HepG2 (cell line): ENCODE data around the gene FDPS. TPM values are rescaled to one million over a fixed set of nuclear protein-coding genes. Genes with fewer than 3 reads are reported as not detected.

Source experiments
- ARNT ChIP-seq: fragments of 450-650 bp; IDR thresholded peaks from 2 replicates; pipeline ENCODE4 v1.6.1; 2017
- CENPT ChIP-seq: sonication (generic); formaldehyde crosslinking; IDR thresholded peaks from 2 replicates; pipeline ENCODE4 v1.8.0; 2022; ENCODE audit warnings: low read depth, mild to moderate bottlenecking, moderate library complexity, missing genetic modification reagents
- FOXA3 ChIP-seq: IDR thresholded peaks from 2 replicates; pipeline ENCODE4 v1.6.1; 2016; ENCODE audit warnings: missing genetic modification reagents, missing compliant biosample characterization
- MAFK ChIP-seq, 2 experiments: IDR thresholded peaks in 1 of 2; conservative IDR thresholded peaks in 1 of 2; 2 replicates each; pipeline ENCODE4 v1.6.1; 2011; ENCODE audit warnings: improper control_type of control experiment in 2 of 2, low read length in 2 of 2
- NBN ChIP-seq: fragments of 450-650 bp; conservative IDR thresholded peaks from 2 replicates; pipeline ENCODE4 v1.6.1; 2017
- REPIN1 ChIP-seq: sonication (generic); formaldehyde crosslinking; IDR thresholded peaks from 2 replicates; pipeline ENCODE4 v1.8.0; 2022; ENCODE audit warnings: missing genetic modification reagents, low read depth, mild to moderate bottlenecking, borderline replicate concordance
- SAP130 ChIP-seq: IDR thresholded peaks from 2 replicates; pipeline ENCODE4 v1.6.1; 2016; ENCODE audit warnings: low read depth
- SCMH1 ChIP-seq: sonication (generic); formaldehyde crosslinking; IDR thresholded peaks from 2 replicates; pipeline ENCODE4 v1.9.0; 2021; ENCODE audit warnings: missing genetic modification reagents, mild to moderate bottlenecking, borderline replicate concordance
- SRSF4 ChIP-seq: fragments of 200-400 bp; formaldehyde crosslinking; IDR thresholded peaks from one replicate; pipeline ENCODE4 v1.6.1; 2018; ENCODE audit warnings: mild to moderate bottlenecking, low read depth, low read length, moderate library complexity; ENCODE audit not compliant: poor library complexity, severe bottlenecking
- ZC3H4 ChIP-seq: sonication (generic); formaldehyde crosslinking; IDR thresholded peaks from 2 replicates; pipeline ENCODE4 v1.4.0; 2020; ENCODE audit warnings: missing genetic modification reagents, borderline replicate concordance
- ZNF432 ChIP-seq: sonication (generic); formaldehyde crosslinking; IDR thresholded peaks from 2 replicates; pipeline ENCODE4 v1.5.0; 2020; ENCODE audit warnings: missing genetic modification reagents, mild to moderate bottlenecking, borderline replicate concordance
- ZNF672 ChIP-seq: sonication (generic); formaldehyde crosslinking; IDR thresholded peaks from 2 replicates; pipeline ENCODE4 v1.8.1; 2022; ENCODE audit warnings: missing genetic modification reagents
- ZNF883 ChIP-seq: sonication (generic); formaldehyde crosslinking; IDR thresholded peaks from 2 replicates; pipeline ENCODE4 v1.5.1; 2020; ENCODE audit warnings: mild to moderate bottlenecking, missing genetic modification reagents; ENCODE audit errors: not compliant biosample characterization
- polyA plus RNA-seq, 8 experiments: library from polyadenylated mRNA; depleted of rRNA in 3 of 8; stranded (reverse) in 7 of 8; unstranded in 1 of 8; fragments of >200 nt; fragmentation: Illumina TruSeq in 4 of 8; extraction: Trizol in 4 of 8; gene quantifications; 2 replicates each; pipeline versions ENCODE4 v1.2.1 to v1.2.3, GENCODE V29; 2011 to 2016; ENCODE audit warnings: low read depth in 4 of 8, missing spikeins in 1 of 8, mixed read lengths in 1 of 8; ENCODE audit not compliant: insufficient read depth in 1 of 8
- total RNA-seq, 5 experiments: library from RNA; depleted of rRNA; stranded (reverse); fragments of >200 nt; fragmentation: Illumina TruSeq; extraction: Trizol; gene quantifications; 2 replicates each; pipeline ENCODE4 v1.2.3, GENCODE V29; 2016; ENCODE audit warnings: low read depth in 1 of 5
- TF ChIP-seq, protein P1 (sequence below), 2 experiments: fragments of 450-650 bp in 1 of 2; sonication (generic) in 1 of 2; formaldehyde crosslinking; IDR thresholded peaks; 2 replicates each; pipeline versions ENCODE4 v1.5.0 to v1.8.0; 2020 to 2022; ENCODE audit warnings: mild to moderate bottlenecking in 1 of 2, missing genetic modification reagents in 1 of 2
- TF ChIP-seq, protein P2 (sequence below): sonication (generic); formaldehyde crosslinking; IDR thresholded peaks from 2 replicates; pipeline ENCODE4 v1.4.0; 2020; ENCODE audit warnings: missing genetic modification reagents
- TF ChIP-seq, protein P3 (sequence below): sonication (generic); formaldehyde crosslinking; IDR thresholded peaks from 2 replicates; pipeline ENCODE4 v1.8.1; 2022; ENCODE audit warnings: mild to moderate bottlenecking, missing genetic modification reagents
- TF ChIP-seq, protein P4 (sequence below): sonication (generic); formaldehyde crosslinking; IDR thresholded peaks from 2 replicates; pipeline ENCODE4 v1.5.1; 2020; ENCODE audit warnings: mild to moderate bottlenecking, missing genetic modification reagents, borderline replicate concordance
- TF ChIP-seq, protein P5 (sequence below): sonication (generic); formaldehyde crosslinking; IDR thresholded peaks from 2 replicates; pipeline ENCODE4 v1.8.0; 2022; ENCODE audit warnings: mild to moderate bottlenecking, missing genetic modification reagents, borderline replicate concordance

Gene FDPS
- total and polyA plus RNA-seq, 2 of the 13 experiments (the other 11 are each of a cell fraction or from before 2014, with no cell fraction given), result 264 to 519 TPM

DNA sequence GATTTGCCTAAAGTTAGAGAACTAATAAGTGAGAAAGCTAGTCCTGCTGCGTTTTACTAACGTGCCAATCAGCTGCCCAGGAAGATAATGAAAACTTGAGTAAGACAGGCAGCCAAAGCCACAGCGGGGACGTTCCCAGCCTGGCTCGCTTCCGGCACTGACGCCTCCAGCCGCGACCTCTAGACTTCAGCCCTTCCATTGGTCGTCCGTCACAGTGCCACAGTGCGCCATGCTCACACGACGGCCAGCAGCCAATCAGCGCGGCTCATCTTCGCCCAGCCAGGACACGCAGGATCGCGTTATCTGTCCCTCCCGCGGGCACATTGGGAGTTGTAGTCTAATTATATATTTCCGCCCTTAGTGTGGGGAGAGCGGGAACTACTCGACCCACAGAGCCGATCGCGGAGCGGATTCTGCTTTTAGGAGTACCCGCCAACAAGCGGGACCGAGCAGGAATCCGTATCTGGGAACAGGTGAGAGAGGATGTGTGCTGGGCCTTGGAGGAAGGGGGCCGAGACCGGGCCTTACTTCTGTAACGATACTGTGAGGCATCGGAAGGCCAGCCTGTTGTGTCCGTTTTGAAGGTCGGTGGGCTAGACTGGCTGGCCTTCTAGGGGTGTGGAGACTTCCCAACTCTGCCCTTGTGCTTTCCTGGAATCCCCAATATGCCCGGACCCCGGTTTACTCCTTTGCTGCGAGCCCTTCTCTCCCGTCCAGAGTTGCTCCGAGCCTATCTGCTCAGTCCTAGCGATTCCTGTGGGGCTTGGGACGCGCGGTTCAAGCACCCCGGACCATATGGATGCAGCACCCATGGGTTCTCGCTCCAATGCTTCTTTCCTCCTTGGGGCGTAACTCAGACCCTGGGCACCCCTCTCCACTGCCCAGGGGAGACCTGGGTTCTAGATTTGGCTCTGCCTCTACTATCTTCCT is at the start of gene FDPS (continued):
- TF ChIP-seq, protein P1, sequence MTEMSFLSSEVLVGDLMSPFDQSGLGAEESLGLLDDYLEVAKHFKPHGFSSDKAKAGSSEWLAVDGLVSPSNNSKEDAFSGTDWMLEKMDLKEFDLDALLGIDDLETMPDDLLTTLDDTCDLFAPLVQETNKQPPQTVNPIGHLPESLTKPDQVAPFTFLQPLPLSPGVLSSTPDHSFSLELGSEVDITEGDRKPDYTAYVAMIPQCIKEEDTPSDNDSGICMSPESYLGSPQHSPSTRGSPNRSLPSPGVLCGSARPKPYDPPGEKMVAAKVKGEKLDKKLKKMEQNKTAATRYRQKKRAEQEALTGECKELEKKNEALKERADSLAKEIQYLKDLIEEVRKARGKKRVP (CRISPR knock-in tag; IDR thresholded peaks at IDR 0.05), result peak in 1 of 2 experiments; percentile 63; a peak in 2 of 4 replicates
- TF ChIP-seq, protein P2, sequence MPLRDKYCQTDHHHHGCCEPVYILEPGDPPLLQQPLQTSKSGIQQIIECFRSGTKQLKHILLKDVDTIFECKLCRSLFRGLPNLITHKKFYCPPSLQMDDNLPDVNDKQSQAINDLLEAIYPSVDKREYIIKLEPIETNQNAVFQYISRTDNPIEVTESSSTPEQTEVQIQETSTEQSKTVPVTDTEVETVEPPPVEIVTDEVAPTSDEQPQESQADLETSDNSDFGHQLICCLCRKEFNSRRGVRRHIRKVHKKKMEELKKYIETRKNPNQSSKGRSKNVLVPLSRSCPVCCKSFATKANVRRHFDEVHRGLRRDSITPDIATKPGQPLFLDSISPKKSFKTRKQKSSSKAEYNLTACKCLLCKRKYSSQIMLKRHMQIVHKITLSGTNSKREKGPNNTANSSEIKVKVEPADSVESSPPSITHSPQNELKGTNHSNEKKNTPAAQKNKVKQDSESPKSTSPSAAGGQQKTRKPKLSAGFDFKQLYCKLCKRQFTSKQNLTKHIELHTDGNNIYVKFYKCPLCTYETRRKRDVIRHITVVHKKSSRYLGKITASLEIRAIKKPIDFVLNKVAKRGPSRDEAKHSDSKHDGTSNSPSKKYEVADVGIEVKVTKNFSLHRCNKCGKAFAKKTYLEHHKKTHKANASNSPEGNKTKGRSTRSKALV (CRISPR knock-in tag), result 0 out of 2 replicates have a peak, but pooled peaks have one; percentile 72
- no peak for TF ChIP-seq MAFK (conservative IDR thresholded peaks at IDR 0.05 in 1 of 2, IDR thresholded peaks at IDR 0.05 in 1 of 2; ENCODE audit: low read length in 2 of 2)
- TF ChIP-seq ZNF883 (CRISPR knock-in tag), result no peak
- TF ChIP-seq SRSF4, result no peak
- no peak for TF ChIP-seq ARNT
- TF ChIP-seq REPIN1 (CRISPR knock-in tag), result peak; percentile 63; the same call in 1 of the 2 replicates
- 0 out of 2 replicates have a peak, but pooled peaks have one; percentile 19 for TF ChIP-seq CENPT (CRISPR knock-in tag)
- 0 out of 2 replicates have a peak, but pooled peaks have one; percentile 52 for TF ChIP-seq FOXA3 (CRISPR knock-in tag)
- TF ChIP-seq, protein P3, sequence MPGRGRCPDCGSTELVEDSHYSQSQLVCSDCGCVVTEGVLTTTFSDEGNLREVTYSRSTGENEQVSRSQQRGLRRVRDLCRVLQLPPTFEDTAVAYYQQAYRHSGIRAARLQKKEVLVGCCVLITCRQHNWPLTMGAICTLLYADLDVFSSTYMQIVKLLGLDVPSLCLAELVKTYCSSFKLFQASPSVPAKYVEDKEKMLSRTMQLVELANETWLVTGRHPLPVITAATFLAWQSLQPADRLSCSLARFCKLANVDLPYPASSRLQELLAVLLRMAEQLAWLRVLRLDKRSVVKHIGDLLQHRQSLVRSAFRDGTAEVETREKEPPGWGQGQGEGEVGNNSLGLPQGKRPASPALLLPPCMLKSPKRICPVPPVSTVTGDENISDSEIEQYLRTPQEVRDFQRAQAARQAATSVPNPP (CRISPR knock-in tag), result no peak
- no peak for TF ChIP-seq ZC3H4 (CRISPR knock-in tag)
- TF ChIP-seq ZNF672 (CRISPR knock-in tag), result no peak
- TF ChIP-seq, protein P4, sequence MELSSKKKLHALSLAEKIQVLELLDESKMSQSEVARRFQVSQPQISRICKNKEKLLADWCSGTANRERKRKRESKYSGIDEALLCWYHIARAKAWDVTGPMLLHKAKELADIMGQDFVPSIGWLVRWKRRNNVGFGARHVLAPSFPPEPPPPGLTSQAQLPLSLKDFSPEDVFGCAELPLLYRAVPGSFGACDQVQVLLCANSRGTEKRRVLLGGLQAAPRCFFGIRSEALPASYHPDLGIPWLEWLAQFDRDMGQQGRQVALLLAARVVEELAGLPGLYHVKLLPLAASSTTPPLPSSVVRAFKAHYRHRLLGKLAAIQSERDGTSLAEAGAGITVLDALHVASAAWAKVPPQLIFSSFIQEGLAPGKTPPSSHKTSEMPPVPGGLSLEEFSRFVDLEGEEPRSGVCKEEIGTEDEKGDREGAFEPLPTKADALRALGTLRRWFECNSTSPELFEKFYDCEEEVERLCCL, result no peak
- peak; percentile 92 for TF ChIP-seq SAP130 (CRISPR knock-in tag)
- TF ChIP-seq, protein P5, sequence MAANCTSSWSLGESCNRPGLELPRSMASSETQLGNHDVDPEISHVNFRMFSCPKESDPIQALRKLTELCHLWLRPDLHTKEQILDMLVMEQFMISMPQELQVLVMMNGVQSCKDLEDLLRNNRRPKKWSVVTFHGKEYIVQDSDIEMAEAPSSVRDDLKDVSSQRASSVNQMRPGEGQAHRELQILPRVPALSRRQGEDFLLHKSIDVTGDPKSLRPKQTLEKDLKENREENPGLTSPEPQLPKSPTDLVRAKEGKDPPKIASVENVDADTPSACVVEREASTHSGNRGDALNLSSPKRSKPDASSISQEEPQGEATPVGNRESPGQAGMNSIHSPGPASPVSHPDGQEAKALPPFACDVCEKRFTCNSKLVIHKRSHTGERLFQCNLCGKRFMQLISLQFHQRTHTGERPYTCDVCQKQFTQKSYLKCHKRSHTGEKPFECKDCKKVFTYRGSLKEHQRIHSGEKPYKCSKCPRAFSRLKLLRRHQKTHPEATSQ, result peak; percentile 71; the same call in 1 of the 2 replicates
- no peak for TF ChIP-seq ZNF432 (CRISPR knock-in tag)
- no peak for TF ChIP-seq NBN
- no peak for TF ChIP-seq SCMH1 (CRISPR knock-in tag)
